Endothelial cell of umbilical vein (primary cell): ENCODE results near the gene LOXL3. TPM values are rescaled to one million over a fixed set of nuclear protein-coding genes. Genes with fewer than 3 reads are reported as not detected.

ENCODE experiments used
- BruUV-seq: library from RNA; stranded (reverse); fragments of 400-500 nt; replicated peaks from 2 replicates; lab custom pipeline; 2021; lab: Mats Ljungman, UMichigan
- CTCF ChIA-PET: fragments of 300-600, 350-600 bp; sonication (Branson Sonifier 250); formaldehyde crosslinking; loops from one replicate; lab custom pipeline; 2021; ENCODE audit warnings: antibody characterized with exemption, inconsistent platforms; lab: Charles Lee
- POLR2A ChIA-PET: fragments of 300-600, 350-600 bp; sonication (Branson Sonifier 250); formaldehyde crosslinking; loops from one replicate; lab custom pipeline; 2021; ENCODE audit warnings: antibody characterized with exemption, inconsistent platforms; lab: Charles Lee
- DNase-seq: peaks from one replicate; pipeline ENCODE4 v3.0.0-alpha.2; 2011; ENCODE audit warnings: low read depth, low spot score
- FAIRE-seq: peaks from 2 replicates; lab custom pipeline; 2011; peaks lifted over from hg19 to GRCh38; lab: Jason Lieb, UNC
- H2AFZ ChIP-seq: 2 replicates; pipeline ENCODE4 v1.6.0; 2012; ENCODE audit warnings: low read depth, low read length, control low read depth, inconsistent platforms
- H3K27ac ChIP-seq: 2 replicates; pipeline ENCODE4 v1.5.1; 2011; ENCODE audit warnings: low read depth, mild to moderate bottlenecking, control low read depth, low read length, moderate library complexity; ENCODE audit not compliant: insufficient read depth
- H3K27me3 ChIP-seq, 2 experiments: 2 replicates each; pipeline versions ENCODE4 v1.6.0 to v1.6.1; 2011; ENCODE audit warnings: low read length in 2 of 2, mixed read lengths in 1 of 2; ENCODE audit not compliant: control insufficient read depth in 2 of 2, insufficient read depth in 2 of 2
- H3K36me3 ChIP-seq, 2 experiments: 2 replicates in 1 of 2; 3 replicates in 1 of 2; pipeline ENCODE4 v1.5.1; 2011; ENCODE audit warnings: low read length in 2 of 2, mild to moderate bottlenecking in 1 of 2, moderate library complexity in 1 of 2; ENCODE audit not compliant: control insufficient read depth in 2 of 2, insufficient read depth in 2 of 2; ENCODE audit errors: extremely low read depth in 1 of 2
- H3K4me1 ChIP-seq: 3 replicates; pipeline ENCODE4 v1.5.1; 2011; ENCODE audit warnings: mild to moderate bottlenecking, low read length; ENCODE audit not compliant: control insufficient read depth, insufficient read depth; ENCODE audit errors: extremely low read depth
- H3K4me2 ChIP-seq: 2 replicates; pipeline ENCODE4 v1.6.1; 2011; ENCODE audit warnings: low read length, control low read depth, mixed read lengths; ENCODE audit not compliant: insufficient read depth
- H3K4me3 ChIP-seq, 3 experiments: fragments of 200-600 bp in 1 of 3; sonication (generic), shearing (Covaris generic) in 1 of 3; replicated peaks in 1 of 3; 2 replicates each; pipeline ENCODE4 v1.5.1; 2011 to 2016; ENCODE audit warnings: control low read depth in 3 of 3, low read length in 3 of 3, mild to moderate bottlenecking in 2 of 3, inconsistent platforms in 1 of 3, low read depth in 1 of 3, moderate library complexity in 1 of 3; ENCODE audit not compliant: insufficient read depth in 1 of 3
- H3K79me2 ChIP-seq: 2 replicates; pipeline ENCODE4 v1.6.0; 2012; ENCODE audit warnings: low read length, inconsistent platforms; ENCODE audit not compliant: control insufficient read depth, insufficient read depth
- H3K9ac ChIP-seq: replicated peaks from 2 replicates; pipeline ENCODE3; 2011; ENCODE audit warnings: low read length, control low read depth; ENCODE audit not compliant: insufficient read depth; ENCODE audit errors: extremely low read depth
- H3K9me1 ChIP-seq: replicated peaks from 3 replicates; pipeline ENCODE4 v1.6.0; 2011; ENCODE audit warnings: mild to moderate bottlenecking, low read length; ENCODE audit not compliant: control insufficient read depth, insufficient read depth; ENCODE audit errors: extremely low read depth
- H3K9me3 ChIP-seq: replicated peaks from 2 replicates; pipeline ENCODE4 v1.5.1; 2012; ENCODE audit warnings: low read length, inconsistent platforms; ENCODE audit not compliant: control insufficient read depth, insufficient read depth
- H4K20me1 ChIP-seq: replicated peaks from 2 replicates; pipeline ENCODE3; 2011; ENCODE audit warnings: mild to moderate bottlenecking, low read length; ENCODE audit not compliant: control insufficient read depth, insufficient read depth; ENCODE audit errors: extremely low read depth
- EZH2 ChIP-seq: IDR thresholded peaks from 2 replicates; pipeline ENCODE4 v1.6.1; 2012; ENCODE audit warnings: borderline replicate concordance, low read depth, mild to moderate bottlenecking, moderate library complexity, low read length, inconsistent platforms; ENCODE audit not compliant: severe bottlenecking
- FOS ChIP-seq: IDR thresholded peaks from 2 replicates; pipeline ENCODE4 v1.6.1; 2011; ENCODE audit warnings: mild to moderate bottlenecking, low read length, moderate library complexity, borderline replicate concordance; ENCODE audit not compliant: insufficient read depth
- GATA2 ChIP-seq: IDR thresholded peaks from 2 replicates; pipeline ENCODE4 v1.7.0; 2011; ENCODE audit warnings: low read depth, mild to moderate bottlenecking, moderate library complexity, mixed read lengths, low read length; ENCODE audit not compliant: insufficient read length, insufficient read depth
- JUN ChIP-seq: IDR thresholded peaks from 2 replicates; pipeline ENCODE4 v1.6.1; 2011; ENCODE audit warnings: borderline replicate concordance, low read depth; ENCODE audit not compliant: insufficient read length, insufficient read depth
- MYC ChIP-seq: IDR thresholded peaks from one replicate; pipeline ENCODE4 v1.6.1; 2011; ENCODE audit warnings: mild to moderate bottlenecking, low read depth, low read length
- POLR2A ChIP-seq: IDR thresholded peaks from 2 replicates; pipeline ENCODE4 v1.6.1; 2012; ENCODE audit warnings: low read depth, mild to moderate bottlenecking, control low read depth, low read length
- POLR2AphosphoS5 ChIP-seq: IDR thresholded peaks from 2 replicates; pipeline ENCODE4 v1.6.1; 2012; ENCODE audit warnings: low read depth, mild to moderate bottlenecking, control low read depth, low read length, moderate library complexity; ENCODE audit not compliant: insufficient read depth
- dilution Hi-C: fragments of 300-500 bp; cut with MboI; formaldehyde crosslinking; loops from one replicate; pipeline ENCODE4 v1.15.0; 2019; ENCODE audit warnings: low sequenced_read_pairs; ENCODE audit not compliant: extremely low pct_ligation_motif_present
- intact Hi-C: fragments of 100-400 bp; cut with micrococcal nuclease; formaldehyde crosslinking; loops from one replicate; pipeline ENCODE4 v1.10.0; 2022
- polyA plus RNA-seq, 4 experiments: library from polyadenylated mRNA; depleted of rRNA in 3 of 4; stranded (reverse) in 3 of 4; unstranded in 1 of 4; fragments of >200 nt; gene quantifications; 2 replicates each; pipeline versions ENCODE4 v1.2.1 to v1.2.3, GENCODE V29; 2011 to 2012; ENCODE audit warnings: missing spikeins in 1 of 4
- total RNA-seq: library from RNA; stranded (reverse); gene quantifications from 2 replicates; pipeline ENCODE4 v1.2.3, GENCODE V29; 2021
- TF ChIP-seq, protein P1 (sequence below): IDR thresholded peaks from 2 replicates; pipeline ENCODE4 v1.6.1; 2011; ENCODE audit not compliant: insufficient read depth, insufficient read length
- TF ChIP-seq, protein P2 (sequence below), 2 donors: IDR thresholded peaks; 1 replicate in 1 of 2; 2 replicates in 1 of 2; pipeline ENCODE4 v1.5.1; 2011; ENCODE audit warnings: low read length in 2 of 2, mild to moderate bottlenecking in 2 of 2, moderate library complexity in 2 of 2, control low read depth in 1 of 2, inconsistent platforms in 1 of 2, low read depth in 1 of 2; ENCODE audit not compliant: insufficient read depth in 1 of 2; ENCODE audit errors: extremely low read depth in 1 of 2

LOXL3 gene
- total and polyA plus RNA-seq, 2 donors (not counting 3 experiments of a cell fraction or from before 2014, with no cell fraction given), result 0.95 to 1.3 TPM

DNA sequence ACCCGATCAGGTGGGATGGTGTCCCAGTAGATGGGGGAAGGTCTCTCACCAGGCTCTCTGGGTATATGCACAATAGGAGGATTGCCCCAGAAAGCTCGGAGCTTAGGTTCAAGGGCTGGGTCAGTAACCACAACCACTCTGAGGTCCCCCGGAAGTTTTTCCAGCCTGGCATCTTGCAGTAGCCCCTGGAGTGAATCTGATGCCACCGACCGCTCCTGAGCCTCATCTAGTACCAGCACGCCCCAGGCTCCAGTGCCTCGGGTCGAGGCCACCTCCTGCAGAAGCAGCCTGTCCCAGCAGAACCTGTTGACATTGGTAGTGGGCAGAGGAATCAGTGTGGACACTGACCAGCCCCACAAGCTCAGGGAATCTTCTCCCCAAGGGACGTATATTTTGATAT is 29.7 kb downstream of the LOXL3 start:
- no peak overlapping the region for H2AFZ ChIP-seq
- no peaks in the 10 kb centered on the region for H3K9me1 ChIP-seq
- no TSS peak for BruUV-seq
- peaks cover 10% of the 10 kb centered on the region for H3K4me1 ChIP-seq
- ChIA-PET CTCF (interaction anchor here (1.1 kb wide), 1 partner anchor 8 kb away, joined by 3 read pairs; no protein-coding TSS in a partner anchor), POLR2A (no interaction called here)
- TF ChIP-seq GATA2, result no peak
- TF ChIP-seq EZH2, result no peak
- H3K79me2 ChIP-seq, result peaks cover 15% of the 10 kb centered on the region
- no peaks in the 10 kb centered on the region for H3K9me3 ChIP-seq
- peaks cover 6 to 16% of the 10 kb centered on the region in 2 experiments for H3K36me3 ChIP-seq
- no peaks in the 10 kb centered on the region for H4K20me1 ChIP-seq
- H3K27me3 ChIP-seq, result peaks cover 19 to 24% of the 10 kb centered on the region in 2 experiments
- no peak overlapping the region for H3K27ac ChIP-seq
- H3K4me2 ChIP-seq, result no peak overlapping the region
- no peak overlapping the region for H3K9ac ChIP-seq
- dilution Hi-C loops (no loop called here), intact Hi-C loops (no loop called here)
- FAIRE-seq (no peak), DNase-seq (no peak)
- H3K4me3 ChIP-seq, result no peak overlapping the region

DNA sequence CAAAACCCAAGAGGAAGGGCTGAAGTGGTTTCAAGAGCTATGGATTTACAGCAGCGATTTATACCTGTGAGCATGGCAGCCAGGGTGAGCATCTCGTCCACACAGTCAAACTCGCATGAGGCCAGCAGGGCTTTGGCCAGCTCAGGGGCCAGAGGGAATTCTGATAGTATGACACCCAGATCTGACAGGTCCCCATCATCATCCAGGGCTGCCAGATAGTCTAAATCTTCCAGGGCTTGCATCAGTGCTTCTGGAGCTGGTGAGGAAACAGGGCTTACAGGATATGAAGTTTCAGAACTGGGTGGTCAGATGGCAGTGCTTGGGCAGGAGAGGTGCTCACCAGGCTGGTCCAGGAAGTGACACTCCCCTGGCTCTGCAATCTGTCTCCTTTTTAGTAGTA is 31.2 kb downstream of the LOXL3 start:
- Histone ChIP-seq H3K4me1 (no peaks in the 10 kb centered on the region), H3K9me3 (no peaks in the 10 kb centered on the region), H3K9ac (no peak overlapping the region), H3K36me3 (peaks cover 5 to 13% of the 10 kb centered on the region in 2 experiments), H4K20me1 (no peaks in the 10 kb centered on the region), H3K27ac (no peak overlapping the region), H3K27me3 (peaks cover 34 to 39% of the 10 kb centered on the region in 2 experiments), H3K79me2 (no peaks in the 10 kb centered on the region), H3K4me3 (no peak overlapping the region), H3K9me1 (no peaks in the 10 kb centered on the region), H3K4me2 (no peak overlapping the region), H2AFZ (no peak overlapping the region)
- TF ChIP-seq MYC (no peak), JUN (no peak), GATA2 (no peak), EZH2 (no peak), POLR2A (no peak), FOS (no peak), POLR2AphosphoS5 (no peak)
- TF ChIP-seq, protein P1, sequence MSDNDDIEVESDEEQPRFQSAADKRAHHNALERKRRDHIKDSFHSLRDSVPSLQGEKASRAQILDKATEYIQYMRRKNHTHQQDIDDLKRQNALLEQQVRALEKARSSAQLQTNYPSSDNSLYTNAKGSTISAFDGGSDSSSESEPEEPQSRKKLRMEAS, result no peak
- TF ChIP-seq, protein P2, sequence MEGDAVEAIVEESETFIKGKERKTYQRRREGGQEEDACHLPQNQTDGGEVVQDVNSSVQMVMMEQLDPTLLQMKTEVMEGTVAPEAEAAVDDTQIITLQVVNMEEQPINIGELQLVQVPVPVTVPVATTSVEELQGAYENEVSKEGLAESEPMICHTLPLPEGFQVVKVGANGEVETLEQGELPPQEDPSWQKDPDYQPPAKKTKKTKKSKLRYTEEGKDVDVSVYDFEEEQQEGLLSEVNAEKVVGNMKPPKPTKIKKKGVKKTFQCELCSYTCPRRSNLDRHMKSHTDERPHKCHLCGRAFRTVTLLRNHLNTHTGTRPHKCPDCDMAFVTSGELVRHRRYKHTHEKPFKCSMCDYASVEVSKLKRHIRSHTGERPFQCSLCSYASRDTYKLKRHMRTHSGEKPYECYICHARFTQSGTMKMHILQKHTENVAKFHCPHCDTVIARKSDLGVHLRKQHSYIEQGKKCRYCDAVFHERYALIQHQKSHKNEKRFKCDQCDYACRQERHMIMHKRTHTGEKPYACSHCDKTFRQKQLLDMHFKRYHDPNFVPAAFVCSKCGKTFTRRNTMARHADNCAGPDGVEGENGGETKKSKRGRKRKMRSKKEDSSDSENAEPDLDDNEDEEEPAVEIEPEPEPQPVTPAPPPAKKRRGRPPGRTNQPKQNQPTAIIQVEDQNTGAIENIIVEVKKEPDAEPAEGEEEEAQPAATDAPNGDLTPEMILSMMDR (IDR thresholded peaks at IDR 0.05; ENCODE audit: extremely low read depth in 1 of 2, insufficient read depth in 1 of 2, low read depth in 1 of 2, low read length in 2 of 2), result no peak
- ChIA-PET POLR2A (no interaction called here), CTCF (no interaction called here)
- dilution Hi-C loops, result no loop called here
- DNase-seq (no peak), FAIRE-seq (no peak)
- BruUV-seq, result no TSS peak
- intact Hi-C loops, result no loop called here
